Neural cell (in vitro differentiated cells): Measurements from ENCODE around the gene SDK1. TPM values are rescaled to one million over a fixed set of nuclear protein-coding genes. Genes with fewer than 3 reads are reported as not detected.

ENCODE experiments used
- H2AFZ ChIP-seq: fragments of 200-600, 300-800 bp; sonication (generic), shearing (Covaris generic); 2 replicates; pipeline ENCODE4 v1.6.0; 2014; ENCODE audit warnings: low read depth, mild to moderate bottlenecking, antibody characterized with exemption, low read length, moderate library complexity
- H3F3A ChIP-seq: fragments of 200-600 bp; shearing (Covaris generic); 2 replicates; pipeline ENCODE4 v1.6.1; 2016; ENCODE audit warnings: mild to moderate bottlenecking, moderate library complexity, mixed read lengths, antibody characterized with exemption, low read length; ENCODE audit not compliant: insufficient read depth, poor library complexity, severe bottlenecking
- H3K27ac ChIP-seq: fragments of 200-600, 300-800 bp; sonication (generic), shearing (Covaris generic); 2 replicates; pipeline ENCODE4 v1.5.1; 2014; ENCODE audit warnings: mild to moderate bottlenecking, low read length, moderate library complexity
- H3K27me3 ChIP-seq: fragments of 300-800, 200-600 bp; sonication (generic), shearing (Covaris generic); 2 replicates; pipeline ENCODE4 v1.6.0; 2014; ENCODE audit warnings: mild to moderate bottlenecking, low read depth, low read length, moderate library complexity; ENCODE audit not compliant: insufficient read depth
- H3K36me3 ChIP-seq: fragments of 300-800, 200-600 bp; sonication (generic), shearing (Covaris generic); 2 replicates; pipeline ENCODE4 v1.5.1; 2014; ENCODE audit warnings: mild to moderate bottlenecking, antibody characterized with exemption, low read length, moderate library complexity; ENCODE audit not compliant: insufficient read depth
- H3K4me2 ChIP-seq: fragments of 300-800, 200-600 bp; sonication (generic), shearing (Covaris generic); 2 replicates; pipeline ENCODE4 v1.6.0; 2014; ENCODE audit warnings: mild to moderate bottlenecking, low read length
- H3K4me3 ChIP-seq: fragments of 300-800, 200-600 bp; sonication (generic), shearing (Covaris generic); 2 replicates; pipeline ENCODE4 v1.5.1; 2014; ENCODE audit warnings: mild to moderate bottlenecking, low read length, moderate library complexity
- H3K79me2 ChIP-seq: fragments of 200-600 bp; shearing (Covaris generic); replicated peaks from 2 replicates; pipeline ENCODE4 v1.6.0; 2014; ENCODE audit warnings: mild to moderate bottlenecking, low read length, moderate library complexity; ENCODE audit not compliant: insufficient read depth
- H3K9ac ChIP-seq: fragments of 300-800, 200-600 bp; sonication (generic), shearing (Covaris generic); 2 replicates; pipeline ENCODE4 v1.6.1; 2016; ENCODE audit warnings: mild to moderate bottlenecking, low read length, mixed read lengths
- H3K9me2 ChIP-seq: fragments of 200-600 bp; shearing (Covaris generic); 2 replicates; pipeline ENCODE4 v1.6.1; 2016; ENCODE audit warnings: mild to moderate bottlenecking, low read length, mixed read lengths; ENCODE audit not compliant: insufficient read depth
- H3K9me3 ChIP-seq: fragments of 200-600, 300-800 bp; sonication (generic), shearing (Covaris generic); 2 replicates; pipeline ENCODE4 v1.6.1; 2016; ENCODE audit warnings: mild to moderate bottlenecking, mixed run types, low read length, moderate library complexity, mixed read lengths
- H4K20me1 ChIP-seq: fragments of 200-600 bp; shearing (Covaris generic); 2 replicates; pipeline ENCODE4 v1.6.1; 2016; ENCODE audit warnings: mild to moderate bottlenecking, mixed run types; ENCODE audit not compliant: insufficient read depth
- CTCF ChIP-seq: fragments of 450-650 bp; IDR thresholded peaks from 2 replicates; pipeline ENCODE4 v1.5.1; 2014; ENCODE audit warnings: antibody characterized with exemption, mild to moderate bottlenecking, moderate library complexity; ENCODE audit not compliant: poor library complexity, severe bottlenecking
- EP300 ChIP-seq: fragments of 450-650 bp; conservative IDR thresholded peaks from 2 replicates; pipeline ENCODE4 v1.6.1; 2014; ENCODE audit warnings: antibody characterized with exemption, mild to moderate bottlenecking, moderate library complexity; ENCODE audit not compliant: poor library complexity, severe bottlenecking
- EZH2 ChIP-seq: fragments of 200-600, 300-800 bp; shearing (Covaris generic), sonication (generic); IDR thresholded peaks from 2 replicates; pipeline ENCODE4 v1.6.1; 2014; ENCODE audit warnings: antibody characterized with exemption, low read length, borderline replicate concordance, mild to moderate bottlenecking; ENCODE audit not compliant: insufficient read depth, poor library complexity, severe bottlenecking
- MXI1 ChIP-seq: fragments of 450-650 bp; conservative IDR thresholded peaks from 2 replicates; pipeline ENCODE4 v1.6.1; 2014; ENCODE audit warnings: antibody characterized with exemption, mild to moderate bottlenecking; ENCODE audit not compliant: poor library complexity, severe bottlenecking
- POLR2AphosphoS5 ChIP-seq: IDR thresholded peaks from 2 replicates; pipeline ENCODE4 v1.6.1; 2012
- RAD21 ChIP-seq: fragments of 450-650 bp; conservative IDR thresholded peaks from 2 replicates; pipeline ENCODE4 v1.6.1; 2014; ENCODE audit warnings: antibody characterized with exemption, mild to moderate bottlenecking, moderate library complexity
- REST ChIP-seq: IDR thresholded peaks from 2 replicates; pipeline ENCODE4 v1.6.1; 2012; ENCODE audit warnings: borderline replicate concordance
- SMC3 ChIP-seq: fragments of 450-650 bp; conservative IDR thresholded peaks from 2 replicates; pipeline ENCODE4 v1.6.1; 2014; ENCODE audit warnings: antibody characterized with exemption, mild to moderate bottlenecking, moderate library complexity; ENCODE audit not compliant: poor library complexity
- TAF1 ChIP-seq: IDR thresholded peaks from 2 replicates; pipeline ENCODE4 v1.6.1; 2012; ENCODE audit warnings: low read depth
- polyA plus RNA-seq: library from polyadenylated mRNA; depleted of rRNA; stranded (reverse); fragments of >200 nt; gene quantifications from 2 replicates; pipeline ENCODE4 v1.2.3, GENCODE V29; 2014

The SDK1 gene
- polyA plus RNA-seq, 1 donor from 2014 or later: 2.7 TPM

- Histone ChIP-seq H3K9me2 (no peaks in the 10 kb centered on the region), H3K27ac (no peak overlapping the region), H3F3A (no peaks in the 10 kb centered on the region), H2AFZ (no peak overlapping the region), H4K20me1 (no peaks in the 10 kb centered on the region), H3K4me3 (no peak overlapping the region), H3K36me3 (no peaks in the 10 kb centered on the region), H3K79me2 (no peaks in the 10 kb centered on the region), H3K4me2 (no peak overlapping the region), H3K27me3 (no peaks in the 10 kb centered on the region), H3K9ac (no peak overlapping the region), H3K9me3 (no peaks in the 10 kb centered on the region)
- TF ChIP-seq EP300 (no peak), CTCF (no peak), SMC3 (no peak), REST (no peak), TAF1 (no peak), EZH2 (no peak), POLR2AphosphoS5 (no peak), MXI1 (no peak), RAD21 (no peak)
These were observed 856.6 kb downstream of the SDK1 start for GRCh38 chr7:4157651-4158050.

- Histone ChIP-seq H2AFZ (no peak overlapping the region), H3K79me2 (no peaks in the 10 kb centered on the region), H3K9me2 (no peaks in the 10 kb centered on the region), H3K9me3 (no peaks in the 10 kb centered on the region), H3K4me2 (no peak overlapping the region), H4K20me1 (no peaks in the 10 kb centered on the region), H3K9ac (no peak overlapping the region), H3K27me3 (no peaks in the 10 kb centered on the region), H3K4me3 (no peak overlapping the region), H3F3A (no peaks in the 10 kb centered on the region), H3K27ac (no peak overlapping the region), H3K36me3 (no peaks in the 10 kb centered on the region)
- TF ChIP-seq EZH2 (no peak), REST (no peak), SMC3 (no peak), RAD21 (no peak), TAF1 (no peak), CTCF (no peak), MXI1 (no peak), EP300 (no peak), POLR2AphosphoS5 (no peak)
These were observed 857.5 kb downstream of the SDK1 start for GRCh38 chr7:4158441-4159153.
